LNCaP clone FGC (cell line): Measurements from ENCODE around the gene FZD1.
"Not testable (repeated sequence)": the region's sequence is repeated elsewhere in the genome, so short reads cannot be mapped to it uniquely, and the experiment has no call there.

Source experiments
- DNase-seq: peaks from one replicate; pipeline ENCODE4 v3.0.0-alpha.2; 2011; ENCODE audit warnings: low read depth
- H3K4me3 ChIP-seq: 2 replicates; pipeline ENCODE4 v1.5.1; 2011; ENCODE audit warnings: mild to moderate bottlenecking, low read depth, low read length, control low read depth
- TF ChIP-seq, protein P1 (sequence below): IDR thresholded peaks from 2 replicates; pipeline ENCODE4 v1.5.1; 2012; ENCODE audit warnings: mild to moderate bottlenecking; ENCODE audit not compliant: control insufficient read depth, insufficient read depth; ENCODE audit errors: extremely low read depth

FZD1 gene

GRCh38 chr7:91306266-91306665, 42.0 kb downstream of the FZD1 start:
- no peak for DNase-seq
- TF ChIP-seq, protein P1, sequence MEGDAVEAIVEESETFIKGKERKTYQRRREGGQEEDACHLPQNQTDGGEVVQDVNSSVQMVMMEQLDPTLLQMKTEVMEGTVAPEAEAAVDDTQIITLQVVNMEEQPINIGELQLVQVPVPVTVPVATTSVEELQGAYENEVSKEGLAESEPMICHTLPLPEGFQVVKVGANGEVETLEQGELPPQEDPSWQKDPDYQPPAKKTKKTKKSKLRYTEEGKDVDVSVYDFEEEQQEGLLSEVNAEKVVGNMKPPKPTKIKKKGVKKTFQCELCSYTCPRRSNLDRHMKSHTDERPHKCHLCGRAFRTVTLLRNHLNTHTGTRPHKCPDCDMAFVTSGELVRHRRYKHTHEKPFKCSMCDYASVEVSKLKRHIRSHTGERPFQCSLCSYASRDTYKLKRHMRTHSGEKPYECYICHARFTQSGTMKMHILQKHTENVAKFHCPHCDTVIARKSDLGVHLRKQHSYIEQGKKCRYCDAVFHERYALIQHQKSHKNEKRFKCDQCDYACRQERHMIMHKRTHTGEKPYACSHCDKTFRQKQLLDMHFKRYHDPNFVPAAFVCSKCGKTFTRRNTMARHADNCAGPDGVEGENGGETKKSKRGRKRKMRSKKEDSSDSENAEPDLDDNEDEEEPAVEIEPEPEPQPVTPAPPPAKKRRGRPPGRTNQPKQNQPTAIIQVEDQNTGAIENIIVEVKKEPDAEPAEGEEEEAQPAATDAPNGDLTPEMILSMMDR: no peak
- H3K4me3 ChIP-seq: no peak overlapping the region

DNA sequence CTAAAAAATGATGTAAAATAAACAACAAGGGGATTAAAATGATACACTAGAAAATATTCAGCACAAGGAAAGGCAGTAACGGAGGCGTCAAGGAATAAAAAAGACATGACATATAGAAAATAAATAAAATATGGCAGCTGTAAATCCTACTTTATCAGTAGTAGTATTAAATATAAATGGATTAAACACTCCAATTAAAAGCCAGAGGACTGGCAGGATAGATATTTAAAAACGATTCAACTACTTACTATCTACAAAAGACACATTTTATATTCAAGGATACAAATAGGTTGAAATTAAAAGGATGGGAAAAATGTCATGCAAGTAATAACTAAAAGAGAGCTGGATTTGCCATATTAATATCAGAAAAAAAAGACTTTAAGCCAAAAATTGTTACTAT, 43.2 kb downstream of the FZD1 start:
- DNase-seq: no peak
- TF ChIP-seq, protein P1: no peak
- H3K4me3 ChIP-seq: no peak overlapping the region

GRCh38 chr7:91308191-91308590, 44.0 kb downstream of the FZD1 start:
- not testable (repeated sequence) for H3K4me3 ChIP-seq, DNase-seq

- no peak for DNase-seq
- TF ChIP-seq, protein P1: no peak
- H3K4me3 ChIP-seq: no peak overlapping the region
Measured at GRCh38 chr7:91310830-91311460, 46.7 kb downstream of the FZD1 start.

DNA sequence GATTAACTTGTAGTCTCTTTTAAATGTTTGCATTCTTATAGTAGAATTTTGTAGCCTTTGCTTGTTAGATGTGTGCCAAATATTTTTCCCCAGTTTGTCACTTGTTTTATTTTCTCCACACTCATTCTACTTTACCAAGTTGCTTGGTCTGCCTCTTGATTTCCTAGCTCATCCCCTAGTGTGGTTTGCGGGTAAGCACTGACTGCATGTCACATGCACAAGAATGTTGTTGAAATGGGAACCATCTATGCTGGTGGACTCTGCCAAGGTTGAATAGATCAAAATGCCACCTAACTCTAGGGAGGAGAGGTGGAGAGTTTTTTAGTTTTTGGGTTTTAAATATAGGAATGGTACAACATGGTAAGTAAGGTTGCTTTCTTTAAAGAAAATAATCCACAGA, 47.6 kb downstream of the FZD1 start:
- H3K4me3 ChIP-seq: no peak overlapping the region
- TF ChIP-seq, protein P1: no peak
- DNase-seq: no peak

DNA sequence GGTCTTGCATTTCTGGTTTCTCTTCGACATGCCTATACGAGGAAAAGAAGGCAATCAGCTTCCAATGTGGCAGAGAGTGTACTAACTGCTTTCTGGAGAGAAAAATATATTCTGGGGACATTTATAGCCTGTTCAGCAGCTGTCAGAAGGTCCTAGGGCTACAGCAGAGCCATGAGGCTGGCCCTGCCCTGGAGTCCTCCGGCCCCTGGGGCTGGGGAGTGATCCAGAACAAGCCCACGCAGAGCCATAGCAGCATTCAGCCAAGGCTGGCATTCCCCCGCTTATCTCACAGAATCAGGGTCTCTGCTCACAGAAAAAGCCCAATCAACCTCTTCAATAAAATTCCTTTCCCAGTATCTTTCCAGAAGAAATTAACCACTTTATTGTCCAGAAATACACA, 48.9 kb downstream of the FZD1 start:
- no peak overlapping the region for H3K4me3 ChIP-seq
- DNase-seq: no peak
- TF ChIP-seq, protein P1: no peak

GRCh38 chr7:91314591-91315323, 50.5 kb downstream of the FZD1 start:
- TF ChIP-seq, protein P1: no peak
- H3K4me3 ChIP-seq: no peak overlapping the region
- DNase-seq: no peak
